Activated CD4-positive, alpha-beta T cell treated with anti-CD3 and anti-CD28 coated beads, Interleukin-2, amount 10 ng/mL, durations not matched to agents 7 days and 5 days (primary cell): ENCODE measurements around the gene S100G. TPM values are rescaled to one million over a fixed set of nuclear protein-coding genes. Genes with fewer than 3 reads are reported as not detected.

Source experiments
- CTCF ChIA-PET: fragments of 350-600 bp; sonication (Branson Sonifier 250); formaldehyde crosslinking; loops from one replicate; lab custom pipeline; 2021; ENCODE audit warnings: antibody characterized with exemption; lab: Charles Lee
- POLR2A ChIA-PET: fragments of 350-600 bp; sonication (Branson Sonifier 250); formaldehyde crosslinking; loops from one replicate; lab custom pipeline; 2021; ENCODE audit warnings: antibody characterized with exemption; lab: Charles Lee
- DNase-seq: peaks from one replicate; pipeline ENCODE4 v3.0.0-alpha.2; 2020
- H3K27ac Mint-ChIP-seq: one replicate; pipeline ENCODE4 v1.8.0; 2021; ENCODE audit warnings: mild to moderate bottlenecking, moderate library complexity, mixed read lengths
- H3K27me3 Mint-ChIP-seq: one replicate; pipeline ENCODE4 v1.8.0; 2021; ENCODE audit warnings: mixed read lengths
- H3K36me3 Mint-ChIP-seq: one replicate; pipeline ENCODE4 v1.8.0; 2021; ENCODE audit warnings: low read depth, mixed read lengths
- H3K4me1 Mint-ChIP-seq: one replicate; pipeline ENCODE4 v1.8.0; 2021; ENCODE audit warnings: mixed read lengths
- H3K4me3 Mint-ChIP-seq: one replicate; pipeline ENCODE4 v1.8.0; 2021; ENCODE audit warnings: mild to moderate bottlenecking, moderate library complexity, mixed read lengths
- H3K9me3 Mint-ChIP-seq: one replicate; pipeline ENCODE4 v1.8.0; 2021; ENCODE audit warnings: mixed read lengths
- total RNA-seq, 2 experiments: library from RNA; stranded (reverse); gene quantifications; one replicate each; pipeline ENCODE4 v1.2.3, GENCODE V29; 2021

S100G gene
- total RNA-seq, 2 experiments from 2014 or later = not detected

DNA sequence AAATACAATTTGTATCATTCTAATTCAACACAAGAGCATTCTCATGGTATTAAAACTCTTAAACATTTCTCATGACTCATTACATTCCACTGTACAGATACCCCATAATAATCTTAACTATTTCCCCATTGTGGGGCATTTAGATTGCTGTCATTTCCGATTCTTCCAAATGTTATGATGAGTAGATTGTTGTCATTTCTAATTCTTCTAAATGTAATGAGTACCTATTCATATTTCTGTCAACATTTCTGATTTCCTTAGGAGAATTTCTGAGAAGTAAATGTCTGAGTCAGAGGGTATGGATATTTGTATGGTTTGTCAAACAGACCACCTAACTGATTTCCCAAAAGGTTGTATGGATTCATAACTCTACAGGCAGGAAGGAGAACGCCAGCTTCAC, 8.3 kb downstream of the S100G start:
- DNase-seq = no peak
- Mint-ChIP-seq H3K27me3 (no peaks in the 10 kb centered on the region), H3K36me3 (no peaks in the 10 kb centered on the region), H3K9me3 (no peaks in the 10 kb centered on the region), H3K27ac (no peak overlapping the region), H3K4me1 (no peaks in the 10 kb centered on the region), H3K4me3 (no peak overlapping the region)
- CTCF ChIA-PET = no interaction called here
- POLR2A ChIA-PET = no interaction called here

DNA sequence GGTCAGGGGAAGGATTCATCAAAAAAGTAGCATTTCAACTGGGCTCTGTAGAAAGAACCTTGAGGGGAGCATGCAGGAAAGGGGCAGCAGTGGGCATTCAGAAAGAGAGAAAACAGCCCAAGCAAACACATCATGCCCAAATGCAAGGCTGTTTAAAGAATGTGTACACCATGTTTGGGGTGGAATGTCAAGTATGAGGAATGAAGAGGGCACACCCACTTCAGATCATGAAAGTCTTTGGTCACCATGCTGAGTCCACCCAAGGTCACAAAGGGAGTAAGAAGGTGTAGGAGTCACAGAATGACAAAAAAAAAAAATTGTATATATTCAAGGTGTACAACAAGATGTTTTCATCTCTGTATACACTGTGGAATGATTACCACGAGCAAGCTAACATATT, 9.4 kb downstream of the S100G start:
- no peak overlapping the region for H3K27ac Mint-ChIP-seq
- H3K4me1 Mint-ChIP-seq = no peaks in the 10 kb centered on the region
- H3K36me3 Mint-ChIP-seq = no peaks in the 10 kb centered on the region
- POLR2A ChIA-PET = no interaction called here
- H3K9me3 Mint-ChIP-seq = no peaks in the 10 kb centered on the region
- H3K4me3 Mint-ChIP-seq = no peak overlapping the region
- DNase-seq = no peak
- CTCF ChIA-PET = interaction anchor here (0.6 kb wide), 1 partner anchor 676 kb away, joined by 6 read pairs; no protein-coding TSS in a partner anchor
- no peaks in the 10 kb centered on the region for H3K27me3 Mint-ChIP-seq

DNA sequence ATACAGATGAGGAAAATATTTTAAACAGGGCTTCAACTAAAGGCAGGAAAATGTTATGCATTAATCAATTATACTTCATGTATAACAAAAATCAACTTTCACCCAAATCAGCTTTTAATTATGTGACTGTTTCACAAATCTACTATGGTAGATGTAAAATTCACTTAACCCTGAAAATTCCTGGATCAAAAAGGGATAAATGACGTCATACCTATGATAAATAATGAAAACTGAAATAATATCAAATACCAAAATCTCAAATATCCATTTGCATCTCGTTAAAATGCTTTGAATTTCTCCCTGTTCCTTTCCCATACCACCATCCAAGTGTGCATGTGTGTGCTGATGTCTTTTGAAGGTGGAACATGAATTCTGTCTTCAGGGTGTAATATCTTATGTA, 11.5 kb downstream of the S100G start:
- ChIA-PET CTCF (interaction anchor here (0.7 kb wide), 1 partner anchor 149 kb away, joined by 3 read pairs; no protein-coding TSS in a partner anchor), POLR2A (no interaction called here)
- no peak for DNase-seq

DNA sequence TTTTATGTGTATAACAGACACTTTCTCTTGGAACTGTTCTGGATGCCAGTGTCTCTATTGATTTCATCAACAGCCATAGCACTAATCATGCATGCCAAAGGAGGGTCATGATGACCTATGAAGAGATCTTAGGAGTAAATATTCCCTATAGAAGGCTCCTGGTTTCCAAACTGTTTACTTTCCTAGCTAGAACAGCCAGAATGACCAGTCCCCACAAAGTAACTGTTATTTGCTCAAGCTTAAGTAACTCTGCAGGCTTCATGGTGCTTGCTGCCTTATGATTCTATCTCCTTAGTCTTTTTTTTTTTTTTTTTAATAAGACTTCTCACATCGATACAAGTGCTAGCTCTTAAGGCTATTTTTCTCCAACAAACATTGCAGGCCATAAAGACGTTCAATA, 12.4 kb downstream of the S100G start:
- Mint-ChIP-seq H3K27me3 (no peaks in the 10 kb centered on the region), H3K4me1 (no peaks in the 10 kb centered on the region), H3K4me3 (no peak overlapping the region), H3K27ac (no peak overlapping the region), H3K9me3 (no peaks in the 10 kb centered on the region), H3K36me3 (no peaks in the 10 kb centered on the region)
- ChIA-PET POLR2A (no interaction called here), CTCF (no interaction called here)
- no peak for DNase-seq

More for the DNA sequence above, 11.5 kb downstream of the S100G start:
- no peaks in the 10 kb centered on the region for H3K27me3 Mint-ChIP-seq
- no peaks in the 10 kb centered on the region for H3K36me3 Mint-ChIP-seq
- H3K4me1 Mint-ChIP-seq = no peaks in the 10 kb centered on the region
- no peak overlapping the region for H3K4me3 Mint-ChIP-seq
- no peaks in the 10 kb centered on the region for H3K9me3 Mint-ChIP-seq
- H3K27ac Mint-ChIP-seq = no peak overlapping the region

DNA sequence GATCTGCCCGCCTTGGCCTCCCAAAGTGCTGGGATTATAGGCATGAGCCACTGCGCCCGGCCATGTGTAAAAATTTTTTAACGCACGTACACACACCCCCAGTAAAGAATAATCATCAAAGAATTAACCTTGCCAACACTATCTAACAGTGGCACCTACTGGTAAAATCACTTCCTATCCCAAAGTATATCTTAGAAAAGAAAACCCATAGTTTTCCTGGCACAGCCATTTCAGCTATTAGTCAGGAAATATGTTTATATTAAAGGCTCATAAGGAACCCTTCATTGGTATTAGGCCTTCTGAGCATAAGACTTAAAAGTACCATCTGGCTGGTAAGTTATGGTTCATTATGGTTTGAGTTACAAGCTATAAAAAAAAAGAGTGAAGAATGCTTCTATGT, 14.1 kb downstream of the S100G start:
- Mint-ChIP-seq H3K4me3 (no peak overlapping the region), H3K27me3 (no peaks in the 10 kb centered on the region), H3K27ac (no peak overlapping the region), H3K4me1 (no peaks in the 10 kb centered on the region), H3K9me3 (no peaks in the 10 kb centered on the region), H3K36me3 (no peaks in the 10 kb centered on the region)
- no peak for DNase-seq
- CTCF ChIA-PET = no interaction called here
- POLR2A ChIA-PET = no interaction called here

DNA sequence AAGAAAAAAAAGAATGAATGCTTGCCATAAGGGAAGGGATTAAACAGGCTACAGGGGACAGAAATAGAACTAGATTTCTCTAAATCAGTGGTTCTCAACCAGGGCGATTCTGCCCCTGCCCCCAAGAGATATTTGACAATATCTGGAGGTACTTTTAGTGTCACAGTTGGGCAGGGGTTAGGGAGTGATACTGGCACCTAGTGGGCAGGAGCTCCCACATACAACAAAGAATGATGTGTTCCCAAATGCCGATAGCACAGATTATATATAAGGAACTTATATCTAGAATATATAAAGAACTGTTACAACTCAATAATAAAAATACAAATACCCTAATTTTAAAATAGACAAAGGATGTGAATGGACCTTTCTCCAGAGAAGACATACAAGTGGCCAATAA, 14.7 kb downstream of the S100G start:
- no peaks in the 10 kb centered on the region for H3K27me3 Mint-ChIP-seq
- no peaks in the 10 kb centered on the region for H3K9me3 Mint-ChIP-seq
- H3K4me1 Mint-ChIP-seq = no peaks in the 10 kb centered on the region
- no peak overlapping the region for H3K4me3 Mint-ChIP-seq
- ChIA-PET CTCF (interaction anchor here (0.6 kb wide), 1 partner anchor 398 kb away, joined by 3 read pairs; no protein-coding TSS in a partner anchor), POLR2A (no interaction called here)
- no peak for DNase-seq
- H3K36me3 Mint-ChIP-seq = no peaks in the 10 kb centered on the region
- H3K27ac Mint-ChIP-seq = no peak overlapping the region

DNA sequence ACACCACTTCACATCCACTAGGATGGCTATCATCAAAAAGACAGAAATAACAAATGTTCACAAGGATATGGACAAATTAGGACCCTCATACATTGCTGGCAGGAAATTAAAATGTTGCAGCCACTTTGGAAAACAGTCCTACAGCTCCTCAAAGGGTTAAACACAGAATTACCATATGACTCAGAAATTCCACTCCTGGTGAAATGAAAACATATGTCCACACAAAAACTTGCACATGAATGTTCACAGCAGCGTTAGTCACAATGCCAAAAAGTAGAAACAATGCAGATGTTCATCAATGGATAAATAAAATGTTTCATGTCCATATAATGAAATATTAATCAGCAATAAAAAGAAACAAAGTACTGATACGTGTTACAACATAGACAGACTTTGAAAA, 15.1 kb downstream of the S100G start:
- DNase-seq = no peak
- H3K27me3 Mint-ChIP-seq = no peaks in the 10 kb centered on the region
- H3K9me3 Mint-ChIP-seq = no peaks in the 10 kb centered on the region
- no peak overlapping the region for H3K4me3 Mint-ChIP-seq
- no peak overlapping the region for H3K27ac Mint-ChIP-seq
- CTCF ChIA-PET = interaction anchor here (0.6 kb wide), 1 partner anchor 398 kb away, joined by 3 read pairs; no protein-coding TSS in a partner anchor
- H3K36me3 Mint-ChIP-seq = no peaks in the 10 kb centered on the region
- no peaks in the 10 kb centered on the region for H3K4me1 Mint-ChIP-seq
- POLR2A ChIA-PET = no interaction called here

DNA sequence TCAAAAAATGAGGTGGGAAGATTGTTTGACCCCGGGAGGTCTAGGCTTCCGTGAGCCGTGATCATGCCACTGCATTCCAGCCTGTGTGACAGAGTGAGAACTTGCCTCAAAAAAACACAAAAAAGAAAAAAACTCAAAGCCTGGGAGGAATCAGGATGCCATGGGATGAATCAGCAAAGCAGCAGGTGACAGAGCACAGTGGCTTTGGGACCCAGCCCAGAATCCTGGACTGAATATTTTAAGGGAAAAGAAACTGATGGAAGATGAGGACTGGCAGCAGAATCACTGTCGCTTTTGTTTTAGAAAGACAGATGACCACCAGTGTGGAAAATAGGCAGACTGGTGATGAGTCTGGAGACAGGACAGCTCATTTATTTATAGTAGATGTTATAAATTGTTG, 16.6 kb downstream of the S100G start:
- H3K36me3 Mint-ChIP-seq = no peaks in the 10 kb centered on the region
- H3K9me3 Mint-ChIP-seq = no peaks in the 10 kb centered on the region
- H3K4me1 Mint-ChIP-seq = no peaks in the 10 kb centered on the region
- POLR2A ChIA-PET = no interaction called here
- H3K27me3 Mint-ChIP-seq = no peaks in the 10 kb centered on the region
- no peak overlapping the region for H3K4me3 Mint-ChIP-seq
- no peak overlapping the region for H3K27ac Mint-ChIP-seq
- no peak for DNase-seq
- CTCF ChIA-PET = no interaction called here

DNA sequence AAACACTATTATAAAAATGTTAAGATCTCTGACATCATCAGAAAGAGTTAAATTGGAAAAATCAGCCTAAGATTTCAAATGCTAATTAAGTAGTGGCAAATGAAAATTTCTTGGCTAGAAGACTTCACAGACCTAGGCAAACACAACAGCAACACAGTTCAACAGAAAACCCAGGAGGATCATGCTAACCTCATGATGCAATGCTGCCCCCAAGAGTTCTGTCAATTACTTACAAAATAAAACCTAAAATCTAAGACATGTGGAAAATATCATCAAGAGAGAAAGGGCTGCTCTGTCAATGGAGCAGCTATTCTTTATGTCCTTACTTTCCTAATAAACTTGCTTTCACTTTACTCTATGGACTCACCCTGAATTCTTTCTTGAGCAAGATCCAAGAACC, 21.0 kb downstream of the S100G start:
- peak; percentile 42 for DNase-seq
- CTCF ChIA-PET = interaction anchor here (0.6 kb wide), 1 partner anchor 703 kb away, joined by 4 read pairs; no protein-coding TSS in a partner anchor
- H3K4me3 Mint-ChIP-seq = no peak overlapping the region
- no peaks in the 10 kb centered on the region for H3K9me3 Mint-ChIP-seq
- POLR2A ChIA-PET = no interaction called here
- no peaks in the 10 kb centered on the region for H3K4me1 Mint-ChIP-seq
- no peak overlapping the region for H3K27ac Mint-ChIP-seq
- no peaks in the 10 kb centered on the region for H3K36me3 Mint-ChIP-seq
- H3K27me3 Mint-ChIP-seq = no peaks in the 10 kb centered on the region

DNA sequence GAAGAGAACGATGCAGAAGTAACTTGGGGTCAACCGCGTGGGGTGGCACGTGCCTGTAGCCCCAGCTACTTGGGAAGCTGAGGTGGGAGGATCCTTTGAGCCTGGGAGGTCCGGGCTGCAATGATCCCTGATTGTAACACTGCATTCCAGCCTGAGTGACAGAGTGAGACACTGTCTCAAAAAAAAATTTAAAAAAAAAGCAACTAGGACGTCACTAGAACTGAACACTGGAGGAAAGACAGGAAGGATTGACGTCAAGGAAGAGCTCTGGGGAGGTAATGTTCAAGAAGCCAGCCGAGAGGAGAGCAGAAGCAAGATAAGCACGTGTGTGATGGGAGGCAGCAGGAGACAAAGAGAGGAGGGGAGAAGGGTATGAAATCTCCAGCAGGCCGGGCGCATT, 28.7 kb downstream of the S100G start:
- Mint-ChIP-seq H3K27me3 (no peaks in the 10 kb centered on the region), H3K4me1 (no peaks in the 10 kb centered on the region), H3K4me3 (no peak overlapping the region), H3K36me3 (no peaks in the 10 kb centered on the region), H3K9me3 (no peaks in the 10 kb centered on the region), H3K27ac (no peak overlapping the region)
- ChIA-PET CTCF (no interaction called here), POLR2A (no interaction called here)
- DNase-seq = no peak

DNA sequence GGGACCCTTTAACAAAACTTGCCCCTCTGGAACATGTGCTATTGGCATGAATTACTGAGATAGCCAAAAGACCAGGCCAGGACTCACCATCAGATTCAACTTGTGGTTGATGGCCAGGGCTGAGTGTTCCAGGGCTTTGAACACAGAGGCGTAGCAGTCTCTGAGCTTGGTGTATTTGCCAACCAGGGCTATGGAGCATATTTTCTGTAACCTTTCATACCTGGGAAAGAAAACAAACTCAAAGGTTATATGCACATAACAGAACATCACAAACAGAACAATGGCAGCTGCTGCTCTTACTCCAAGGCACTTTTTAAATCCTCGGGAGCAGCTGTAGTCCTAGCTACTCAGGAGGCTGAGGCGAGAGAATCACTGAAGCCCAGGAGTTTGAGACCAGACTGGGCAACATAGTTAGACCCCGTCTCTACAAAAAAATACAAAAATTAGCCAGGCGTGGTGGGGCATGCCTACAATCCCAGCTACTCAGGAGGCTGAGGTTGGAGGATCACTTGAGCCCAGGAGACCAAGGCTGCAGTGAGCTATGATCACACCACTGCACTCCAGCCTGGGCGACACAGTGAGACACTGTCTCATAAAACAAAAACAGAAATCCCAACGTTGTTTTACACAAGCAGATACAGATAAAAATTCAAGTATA, 33.2 kb downstream of the S100G start:
- ChIA-PET POLR2A (no interaction called here), CTCF (interaction anchor here (1.6 kb wide), 1 partner anchor 12 kb away, joined by 3 read pairs; no protein-coding TSS in a partner anchor)
- Mint-ChIP-seq H3K36me3 (no peaks in the 10 kb centered on the region), H3K9me3 (no peaks in the 10 kb centered on the region), H3K27ac (no peak overlapping the region), H3K27me3 (no peaks in the 10 kb centered on the region), H3K4me3 (no peak overlapping the region), H3K4me1 (no peaks in the 10 kb centered on the region)
- no peak for DNase-seq

DNA sequence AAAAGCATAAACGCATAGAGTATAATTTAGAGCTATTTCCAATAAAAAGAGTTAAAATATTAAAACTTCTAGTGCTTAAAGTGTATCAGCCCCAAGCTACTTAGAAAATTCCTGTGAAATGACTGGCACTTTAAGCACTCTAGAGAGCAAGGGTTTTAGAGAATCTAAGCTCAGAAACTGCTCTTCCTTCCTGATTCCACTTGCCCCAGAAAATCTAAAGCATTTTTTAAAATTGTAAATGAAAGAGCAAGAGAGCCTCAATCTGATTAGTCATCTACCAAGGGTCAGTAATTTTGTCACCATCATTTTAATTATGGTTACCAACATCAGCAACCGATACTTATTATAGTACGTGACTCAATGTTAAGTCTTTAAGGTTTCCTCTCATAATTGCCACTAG, 37.6 kb downstream of the S100G start:
- Mint-ChIP-seq H3K36me3 (no peaks in the 10 kb centered on the region), H3K9me3 (no peaks in the 10 kb centered on the region), H3K4me1 (no peaks in the 10 kb centered on the region), H3K27me3 (no peaks in the 10 kb centered on the region), H3K27ac (no peak overlapping the region), H3K4me3 (no peak overlapping the region)
- no peak for DNase-seq
- ChIA-PET POLR2A (no interaction called here), CTCF (interaction anchor here (0.6 to 1.5 kb wide), 2 partner anchors 10 to 63 kb away, joined by 3 read pairs; no protein-coding TSS in a partner anchor)

DNA sequence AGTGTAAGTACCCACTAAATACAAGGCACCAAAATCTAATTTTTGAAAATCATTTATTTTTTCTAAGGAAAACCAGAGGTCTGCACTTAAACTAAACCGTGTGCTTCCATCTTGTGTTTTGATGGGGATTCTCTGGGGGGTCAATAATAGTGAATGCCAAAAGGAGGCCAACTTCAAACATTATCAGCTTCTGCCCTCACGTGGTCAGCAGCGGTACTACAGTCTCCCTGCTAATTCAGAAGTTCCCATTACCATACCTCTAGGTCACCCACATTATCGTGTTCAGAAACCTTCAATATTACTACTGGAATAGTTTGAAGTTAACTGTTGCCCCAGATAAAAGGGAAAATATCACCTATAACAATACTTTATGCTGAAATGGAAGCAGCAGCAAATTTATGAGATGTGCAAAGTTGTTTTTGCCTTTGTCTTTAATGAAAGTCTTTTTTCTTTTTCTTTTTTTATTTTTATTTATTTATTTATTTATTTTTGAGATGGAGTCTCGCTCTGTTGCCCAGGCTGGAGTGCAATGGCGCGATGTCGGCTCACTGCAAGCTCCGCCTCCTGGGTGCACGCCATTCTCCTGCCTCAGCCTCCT, 45.2 kb downstream of the S100G start:
- Mint-ChIP-seq H3K36me3 (peaks cover 2% of the 10 kb centered on the region), H3K4me1 (peaks cover 1% of the 10 kb centered on the region), H3K9me3 (no peaks in the 10 kb centered on the region), H3K4me3 (no peak overlapping the region), H3K27ac (no peak overlapping the region), H3K27me3 (no peaks in the 10 kb centered on the region)
- POLR2A ChIA-PET = no interaction called here
- CTCF ChIA-PET = interaction anchor here (1.0 kb wide), 1 partner anchor 13 kb away, joined by 3 read pairs; no protein-coding TSS in a partner anchor
- peak; percentile 60 for DNase-seq
